Stomach smooth muscle (tissue), 2 donors: ENCODE data around the gene DYNC1I1.

ENCODE experiments used
- H3K27ac ChIP-seq: one replicate; pipeline ENCODE4 v1.7.0; 2013; ENCODE audit warnings: mild to moderate bottlenecking, low read length, inconsistent platforms
- H3K27me3 ChIP-seq, 2 donors: one replicate each; pipeline ENCODE4 v1.7.0; 2013; ENCODE audit warnings: low read length in 2 of 2; ENCODE audit not compliant: insufficient read depth in 2 of 2, control insufficient read depth in 1 of 2
- H3K36me3 ChIP-seq, 2 donors: one replicate each; pipeline ENCODE4 v1.7.0; 2013; ENCODE audit warnings: low read length in 2 of 2; ENCODE audit not compliant: control insufficient read depth in 2 of 2, insufficient read depth in 2 of 2
- H3K4me1 ChIP-seq: one replicate; pipeline ENCODE4 v1.7.0; 2013; ENCODE audit warnings: low read length; ENCODE audit not compliant: control insufficient read depth, insufficient read depth
- H3K4me3 ChIP-seq, 2 donors: one replicate each; pipeline ENCODE4 v1.7.0; 2013; ENCODE audit warnings: low read length in 2 of 2
- H3K9ac ChIP-seq, 2 donors: one replicate each; pipeline ENCODE4 v1.7.0; 2013; ENCODE audit warnings: low read length in 2 of 2, mild to moderate bottlenecking in 1 of 2
- H3K9me3 ChIP-seq, 2 donors: one replicate each; pipeline ENCODE4 v1.7.0; 2013; ENCODE audit warnings: low read length in 2 of 2; ENCODE audit not compliant: control insufficient read depth in 2 of 2
- donor health status: healthy.
- donor health status: Pancreatic carcinoma.

Gene DYNC1I1

DNA sequence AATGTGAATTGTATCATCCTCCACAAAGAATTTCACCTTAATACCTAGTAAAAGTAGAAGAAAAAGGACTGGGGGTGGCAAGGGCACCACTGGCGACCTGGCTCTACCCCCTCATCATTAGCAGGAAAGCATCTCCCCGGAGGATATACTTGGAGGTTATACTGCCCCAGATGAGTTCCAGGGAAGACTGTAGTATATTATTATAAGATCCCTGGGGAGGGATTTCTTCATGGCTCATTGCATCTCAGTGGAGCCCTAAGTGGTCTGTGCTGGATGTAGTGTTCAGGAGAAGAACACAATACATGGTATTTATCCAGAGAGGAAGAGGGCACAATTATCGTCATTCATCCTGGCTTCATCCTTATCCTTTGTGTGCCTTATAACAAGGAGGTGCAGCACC lies 14.2 kb upstream of the DYNC1I1 start:
- H3K4me1 ChIP-seq, result no peaks in the 10 kb centered on the region
- no peaks in the 10 kb centered on the region for H3K27me3 ChIP-seq
- H3K36me3 ChIP-seq, result no peaks in the 10 kb centered on the region
- H3K27ac ChIP-seq, result no peak overlapping the region
- H3K9me3 ChIP-seq, result no peaks in the 10 kb centered on the region
- no peak overlapping the region for H3K4me3 ChIP-seq
- H3K9ac ChIP-seq, result no peak overlapping the region

DNA sequence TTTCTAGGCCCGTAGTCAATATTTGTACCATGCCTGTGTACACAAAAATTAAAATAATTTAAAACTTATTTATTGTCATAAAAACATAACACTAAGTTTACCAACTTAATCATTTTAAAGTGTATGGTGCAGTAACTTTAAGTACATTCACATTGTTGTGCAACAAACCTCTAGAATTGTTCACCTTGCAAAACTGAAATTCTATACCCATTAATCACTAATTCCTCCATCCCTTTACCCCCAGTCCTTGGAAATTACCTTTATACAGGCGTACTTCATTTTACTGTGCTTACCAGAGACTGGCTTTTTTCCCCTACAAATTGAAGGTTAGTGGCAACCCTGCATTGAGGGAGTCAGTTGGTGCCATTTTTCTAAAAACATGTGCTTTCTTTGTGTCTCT lies 6.3 kb upstream of the DYNC1I1 start:
- H3K27ac ChIP-seq, result no peak overlapping the region
- H3K9me3 ChIP-seq, result no peaks in the 10 kb centered on the region
- H3K27me3 ChIP-seq, result no peaks in the 10 kb centered on the region
- H3K4me3 ChIP-seq, result no peak overlapping the region
- H3K36me3 ChIP-seq, result no peaks in the 10 kb centered on the region
- no peaks in the 10 kb centered on the region for H3K4me1 ChIP-seq
- H3K9ac ChIP-seq, result no peak overlapping the region

DNA sequence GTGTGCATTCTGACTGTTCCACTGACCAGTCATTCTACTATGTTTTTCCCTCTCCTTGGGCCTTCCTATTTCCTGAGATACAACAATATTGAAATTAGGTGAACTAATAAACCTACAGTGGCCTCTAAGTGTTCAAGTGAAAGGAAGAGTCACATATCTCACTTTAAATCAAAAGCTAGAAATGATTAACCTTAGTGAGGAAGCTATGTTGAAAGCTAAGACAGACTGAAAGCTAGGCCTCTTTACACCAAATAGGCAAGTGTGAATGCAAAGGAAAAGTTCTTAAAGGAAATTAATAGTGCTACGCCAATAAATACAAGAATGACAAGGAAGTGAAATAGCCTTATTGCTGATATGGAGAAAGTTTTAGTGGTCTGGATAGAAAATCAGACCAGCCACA lies 5.7 kb upstream of the DYNC1I1 start:
- Histone ChIP-seq H3K27ac (no peak overlapping the region), H3K4me3 (no peak overlapping the region), H3K36me3 (no peaks in the 10 kb centered on the region), H3K9me3 (no peaks in the 10 kb centered on the region), H3K27me3 (no peaks in the 10 kb centered on the region), H3K4me1 (no peaks in the 10 kb centered on the region), H3K9ac (no peak overlapping the region)

DNA sequence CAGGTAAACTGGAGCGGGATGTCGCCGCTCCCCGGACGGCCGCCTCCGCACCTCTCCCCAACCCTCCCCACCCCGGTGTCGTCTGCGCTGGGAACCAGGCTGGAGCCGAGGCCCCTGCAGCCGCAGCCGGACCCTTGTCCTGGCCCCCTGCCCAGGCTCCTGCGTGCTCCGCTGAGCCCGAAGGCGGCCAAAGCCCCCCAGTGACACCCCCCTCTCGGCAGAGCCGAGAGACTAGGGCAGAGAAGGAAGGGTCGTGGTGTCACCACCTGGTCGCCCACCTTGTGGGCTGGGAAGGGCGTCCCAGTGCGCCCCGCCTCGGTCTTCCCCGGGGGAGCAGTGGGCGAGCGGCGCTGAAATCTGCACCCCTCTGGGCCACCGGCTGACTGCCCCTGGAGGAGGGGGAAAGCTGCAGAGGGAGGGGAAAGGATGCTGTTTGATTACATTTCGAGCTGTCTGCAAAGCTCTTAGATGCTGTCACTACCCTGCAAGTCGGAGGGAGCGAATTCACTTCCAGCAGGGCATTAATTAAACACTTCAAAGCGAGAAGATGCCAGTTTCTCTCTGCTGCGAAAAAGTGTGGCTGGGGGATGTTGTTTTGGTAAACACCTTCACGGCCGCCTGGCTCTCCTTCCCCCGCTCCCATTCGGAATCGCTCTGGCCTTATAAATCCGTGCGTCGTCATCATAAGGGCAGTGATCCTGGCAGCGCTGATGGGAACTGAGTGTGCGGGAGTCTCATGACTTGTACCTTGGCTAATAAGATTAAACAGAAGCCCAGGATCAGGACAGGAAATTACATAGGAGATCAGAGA lies 622 bp downstream of the DYNC1I1 start:
- no peaks in the 10 kb centered on the region for H3K27me3 ChIP-seq
- no peaks in the 10 kb centered on the region for H3K36me3 ChIP-seq
- H3K9me3 ChIP-seq, result no peaks in the 10 kb centered on the region
- H3K4me3 ChIP-seq, result peak overlapping the region; percentile 87 to 91
- peaks cover 24% of the 10 kb centered on the region for H3K4me1 ChIP-seq
- peak overlapping the region; percentile 88 for H3K27ac ChIP-seq
- peak overlapping the region; percentile 82 to 86 for H3K9ac ChIP-seq

DNA sequence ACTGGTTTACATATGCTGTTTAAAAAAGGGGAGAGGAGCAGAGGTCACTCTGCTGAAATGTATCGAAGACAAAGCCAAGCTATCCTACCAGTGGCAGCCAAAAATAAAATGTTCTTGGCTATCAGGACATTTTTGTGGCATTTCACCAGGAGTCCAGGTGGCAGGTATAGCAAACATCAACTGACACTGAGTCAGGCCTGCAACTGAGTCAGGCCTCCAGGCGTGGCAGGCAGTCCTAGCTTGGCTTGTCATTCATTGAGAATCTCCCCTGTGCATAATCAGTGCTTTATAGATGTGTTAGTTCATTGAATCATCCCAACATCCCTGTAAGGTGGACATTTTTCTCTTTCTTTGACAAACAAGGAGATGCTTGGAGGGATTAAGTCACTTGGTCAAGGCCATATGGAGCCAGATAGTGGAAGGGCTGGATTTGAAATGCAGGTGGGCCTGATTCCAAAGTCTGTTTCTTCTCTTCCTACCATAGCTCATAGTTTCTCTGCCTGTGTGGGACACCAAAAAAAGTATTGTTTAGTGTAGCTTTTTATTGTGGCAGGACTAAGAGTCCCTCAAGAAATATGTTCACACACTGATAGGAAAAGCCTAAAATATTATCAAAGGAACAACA lies 4.3 kb downstream of the DYNC1I1 start:
- H3K27me3 ChIP-seq, result no peaks in the 10 kb centered on the region
- no peak overlapping the region for H3K9ac ChIP-seq
- H3K27ac ChIP-seq, result peak overlapping the region; percentile 37
- peaks cover 24% of the 10 kb centered on the region for H3K4me1 ChIP-seq
- peaks cover 0 to under 1% of the 10 kb centered on the region in 2 donors for H3K36me3 ChIP-seq
- H3K4me3 ChIP-seq, result no peak overlapping the region
- H3K9me3 ChIP-seq, result no peaks in the 10 kb centered on the region

DNA sequence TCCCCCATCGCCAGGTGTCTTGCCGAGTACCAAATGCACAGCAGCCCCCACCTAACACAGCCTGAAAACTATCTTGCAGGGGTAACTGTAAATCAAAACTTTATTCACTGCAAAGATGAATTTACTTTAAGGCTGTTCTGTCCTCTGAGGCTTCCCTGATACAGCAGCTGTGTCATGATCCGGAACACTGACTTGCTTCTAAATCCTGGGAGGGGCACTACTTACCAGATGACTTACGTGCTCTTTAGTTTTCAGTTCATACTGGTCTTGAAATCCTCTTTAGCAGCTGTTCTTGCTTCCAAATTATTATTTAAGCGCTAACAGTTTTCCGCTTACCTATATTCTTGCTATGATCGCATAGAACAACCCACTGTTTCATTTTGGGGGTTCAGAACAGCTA lies 4.9 kb downstream of the DYNC1I1 start:
- H3K36me3 ChIP-seq, result peaks cover 0 to 5% of the 10 kb centered on the region in 2 donors
- H3K4me1 ChIP-seq, result peaks cover 24% of the 10 kb centered on the region
- no peak overlapping the region for H3K4me3 ChIP-seq
- no peaks in the 10 kb centered on the region for H3K27me3 ChIP-seq
- H3K27ac ChIP-seq, result peak overlapping the region; percentile 37
- no peak overlapping the region for H3K9ac ChIP-seq
- no peaks in the 10 kb centered on the region for H3K9me3 ChIP-seq

DNA sequence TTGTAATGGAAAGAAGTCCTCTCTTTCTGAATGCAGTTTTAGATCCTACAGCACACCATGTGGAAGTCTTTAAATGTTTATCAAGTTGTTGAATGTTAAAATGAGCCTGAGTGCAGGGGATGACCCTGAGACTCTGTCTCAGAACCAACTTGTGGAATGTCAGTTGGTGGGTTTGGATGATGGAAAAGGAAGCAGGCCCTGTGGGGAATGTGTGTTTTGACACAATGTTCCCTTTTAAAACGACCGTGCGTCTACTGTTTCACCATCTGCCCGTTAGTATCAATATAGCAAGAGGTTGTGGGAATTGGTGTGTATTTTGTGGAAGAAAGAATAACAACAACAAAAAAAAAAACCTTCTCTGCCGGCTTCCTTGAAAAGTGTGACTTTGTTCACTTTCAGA lies 8.3 kb downstream of the DYNC1I1 start:
- H3K4me3 ChIP-seq, result no peak overlapping the region
- H3K9me3 ChIP-seq, result no peaks in the 10 kb centered on the region
- no peaks in the 10 kb centered on the region for H3K27me3 ChIP-seq
- peaks cover 8% of the 10 kb centered on the region for H3K4me1 ChIP-seq
- peaks cover 0 to 6% of the 10 kb centered on the region in 2 donors for H3K36me3 ChIP-seq
- H3K9ac ChIP-seq, result no peak overlapping the region
- no peak overlapping the region for H3K27ac ChIP-seq

DNA sequence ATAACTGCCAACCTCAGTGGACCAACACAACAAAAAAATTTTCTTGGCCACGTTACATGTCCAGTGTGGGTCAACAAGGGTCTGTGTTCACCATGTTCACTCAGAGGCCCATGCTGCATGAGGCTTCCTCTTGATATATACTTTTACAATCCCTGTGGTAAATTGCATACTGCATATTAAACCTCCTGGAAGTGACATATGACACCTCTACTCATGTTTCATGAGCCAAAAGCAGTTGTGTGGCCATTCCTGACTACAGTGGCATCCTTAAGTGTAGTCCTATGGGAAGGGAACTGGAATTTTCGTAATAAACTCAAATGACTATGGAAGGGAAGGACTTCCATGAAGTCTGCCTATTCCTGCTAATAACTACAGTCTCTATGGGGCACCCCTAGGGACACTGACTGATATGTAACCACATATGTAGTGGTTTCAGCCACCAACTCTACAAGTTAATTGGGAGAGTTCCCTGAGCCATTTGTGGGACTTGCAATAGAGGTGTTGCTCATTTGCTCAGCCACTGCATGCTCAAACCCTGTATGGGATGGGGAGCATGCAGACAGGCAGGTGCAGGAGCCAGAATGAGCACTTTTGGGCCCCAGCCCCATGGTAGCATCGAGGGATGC lies 9.7 kb downstream of the DYNC1I1 start:
- H3K36me3 ChIP-seq, result peaks cover 0 to 6% of the 10 kb centered on the region in 2 donors
- no peak overlapping the region for H3K4me3 ChIP-seq
- H3K9me3 ChIP-seq, result no peaks in the 10 kb centered on the region
- H3K9ac ChIP-seq, result no peak overlapping the region
- H3K27me3 ChIP-seq, result no peaks in the 10 kb centered on the region
- no peak overlapping the region for H3K27ac ChIP-seq
- H3K4me1 ChIP-seq, result peaks cover under 1% of the 10 kb centered on the region

DNA sequence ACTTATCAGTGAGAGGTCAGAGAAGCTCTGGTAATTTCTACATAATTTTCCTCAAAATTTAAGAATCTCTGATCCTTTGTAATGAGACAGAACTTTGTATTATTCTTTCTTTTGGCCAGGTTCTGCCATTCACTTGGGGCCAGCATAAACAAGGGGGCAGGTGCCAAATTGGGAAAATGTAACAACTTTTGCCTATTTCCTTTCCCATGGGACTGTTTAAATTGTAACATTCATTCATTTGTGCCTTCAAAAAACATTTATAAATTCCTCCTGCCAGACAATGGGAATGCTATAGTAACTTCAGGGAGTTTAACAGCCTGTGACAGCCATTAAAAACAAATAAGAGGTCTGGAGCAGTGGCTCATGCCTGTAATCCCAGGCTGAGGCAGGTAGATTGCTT lies 12.4 kb downstream of the DYNC1I1 start:
- Histone ChIP-seq H3K27ac (no peak overlapping the region), H3K27me3 (no peaks in the 10 kb centered on the region), H3K9me3 (no peaks in the 10 kb centered on the region), H3K9ac (no peak overlapping the region), H3K4me3 (no peak overlapping the region), H3K36me3 (peaks cover 0 to 6% of the 10 kb centered on the region in 2 donors), H3K4me1 (no peaks in the 10 kb centered on the region)

DNA sequence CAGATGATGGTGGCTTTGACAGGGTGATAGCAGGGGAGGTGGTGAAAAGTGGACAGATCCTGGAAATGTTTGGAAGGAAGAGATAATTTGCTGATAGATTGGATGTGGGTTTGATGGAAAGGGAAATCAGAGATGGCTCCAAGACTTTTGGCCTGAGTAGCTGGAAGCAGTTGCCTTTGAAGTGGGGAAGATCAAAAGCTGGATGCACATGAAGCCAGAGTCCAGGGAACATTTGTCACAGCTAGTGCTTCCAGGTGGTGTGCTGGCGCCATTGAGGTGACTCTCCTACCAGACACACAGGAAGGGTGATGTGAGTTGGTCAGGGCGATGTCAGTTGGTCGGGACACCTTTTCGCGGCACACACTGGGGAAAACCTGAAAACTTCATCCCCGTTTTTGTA lies 15.9 kb downstream of the DYNC1I1 start:
- no peak overlapping the region for H3K4me3 ChIP-seq
- H3K9me3 ChIP-seq, result no peaks in the 10 kb centered on the region
- H3K27ac ChIP-seq, result no peak overlapping the region
- no peaks in the 10 kb centered on the region for H3K36me3 ChIP-seq
- no peaks in the 10 kb centered on the region for H3K4me1 ChIP-seq
- no peak overlapping the region for H3K9ac ChIP-seq
- H3K27me3 ChIP-seq, result no peaks in the 10 kb centered on the region

DNA sequence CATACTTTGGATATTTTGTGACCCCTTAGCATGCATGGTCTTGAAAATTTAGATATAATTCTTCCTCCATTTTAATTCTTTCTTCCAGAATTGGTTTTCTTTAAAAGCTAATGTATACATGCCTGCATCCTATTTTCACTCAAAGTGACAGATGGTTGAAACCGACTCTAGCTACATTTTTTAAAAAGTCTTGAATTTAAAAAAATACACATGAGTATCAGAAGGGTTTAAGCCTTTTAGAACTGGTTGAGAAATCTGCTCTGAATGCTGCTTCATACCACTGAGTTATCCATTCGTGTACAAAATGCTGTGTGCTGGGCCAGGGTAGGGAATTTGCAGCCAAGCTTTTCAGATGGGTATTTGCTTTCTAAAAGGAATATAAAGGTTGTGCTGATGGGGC lies 16.5 kb downstream of the DYNC1I1 start:
- Histone ChIP-seq H3K27ac (no peak overlapping the region), H3K4me1 (no peaks in the 10 kb centered on the region), H3K36me3 (no peaks in the 10 kb centered on the region), H3K9ac (no peak overlapping the region), H3K27me3 (no peaks in the 10 kb centered on the region), H3K4me3 (no peak overlapping the region), H3K9me3 (no peaks in the 10 kb centered on the region)
